HEK293T (cell line): Measurements from ENCODE around the gene SESTD1.

Experiments used
- CTCF ChIA-PET: fragments of 350-600 bp; formaldehyde crosslinking; extraction: SDS; loops from one replicate; lab custom pipeline; 2021; ENCODE audit warnings: antibody characterized with exemption, inconsistent platforms; lab: Yijun Ruan, JAX
- POLR2A ChIA-PET: fragments of 350-600 bp; formaldehyde crosslinking; extraction: SDS; loops from one replicate; lab custom pipeline; 2020; ENCODE audit warnings: antibody characterized with exemption, inconsistent platforms; lab: Yijun Ruan, JAX
- DNase-seq: peaks from one replicate; pipeline ENCODE4 v3.0.0; 2012; ENCODE audit warnings: mixed read lengths; ENCODE audit errors: extremely low spot score
- ARNT ChIP-seq: fragments of 450-650 bp; IDR thresholded peaks from 2 replicates; pipeline ENCODE4 v1.6.1; 2017; ENCODE audit warnings: mild to moderate bottlenecking
- BHLHE40 ChIP-seq: fragments of 450-650 bp; IDR thresholded peaks from 2 replicates; pipeline ENCODE4 v1.6.1; 2016; ENCODE audit warnings: mild to moderate bottlenecking, moderate library complexity, borderline replicate concordance
- CTBP1 ChIP-seq: fragments of 450-650 bp; IDR thresholded peaks from 2 replicates; pipeline ENCODE4 v1.6.1; 2016; ENCODE audit warnings: borderline replicate concordance
- ELF4 ChIP-seq: fragments of 450-650 bp; IDR thresholded peaks from 2 replicates; pipeline ENCODE4 v1.6.1; 2017; ENCODE audit warnings: antibody characterized with exemption
- FOXA1 ChIP-seq: fragments of 450-650 bp; IDR thresholded peaks from 2 replicates; pipeline ENCODE4 v1.6.1; 2016; ENCODE audit warnings: mild to moderate bottlenecking
- FOXK2 ChIP-seq: fragments of 450-650 bp; IDR thresholded peaks from 2 replicates; pipeline ENCODE4 v1.6.1; 2016; ENCODE audit warnings: mild to moderate bottlenecking
- FOXM1 ChIP-seq: fragments of 450-650 bp; IDR thresholded peaks from 2 replicates; pipeline ENCODE4 v1.6.1; 2017; ENCODE audit warnings: mild to moderate bottlenecking, borderline replicate concordance
- HDGF ChIP-seq: fragments of 450-650 bp; IDR thresholded peaks from 2 replicates; pipeline ENCODE4 v1.6.1; 2017; ENCODE audit warnings: antibody characterized with exemption, borderline replicate concordance
- L3MBTL2 ChIP-seq: fragments of 450-650 bp; conservative IDR thresholded peaks from 2 replicates; pipeline ENCODE4 v1.6.1; 2016; ENCODE audit warnings: mild to moderate bottlenecking
- LEF1 ChIP-seq: fragments of 450-650 bp; IDR thresholded peaks from 2 replicates; pipeline ENCODE4 v1.6.1; 2017; ENCODE audit warnings: mild to moderate bottlenecking, borderline replicate concordance
- NFRKB ChIP-seq: fragments of 450-650 bp; IDR thresholded peaks from 2 replicates; pipeline ENCODE4 v1.6.1; 2016; ENCODE audit warnings: mild to moderate bottlenecking, moderate library complexity
- SP1 ChIP-seq: fragments of 450-650 bp; IDR thresholded peaks from 2 replicates; pipeline ENCODE4 v1.6.1; 2017
- SUZ12 ChIP-seq: fragments of 450-650 bp; IDR thresholded peaks from 2 replicates; pipeline ENCODE4 v1.6.1; 2016; ENCODE audit warnings: mild to moderate bottlenecking
- TARDBP ChIP-seq: fragments of 450-650 bp; IDR thresholded peaks from 2 replicates; pipeline ENCODE4 v1.6.1; 2016
- ZNF384 ChIP-seq: fragments of 450-650 bp; IDR thresholded peaks from 2 replicates; pipeline ENCODE4 v1.6.1; 2016
- TF ChIP-seq, protein P1 (sequence below): fragments of 450-650 bp; IDR thresholded peaks from 2 replicates; pipeline ENCODE4 v1.6.1; 2016

SESTD1 gene

DNA sequence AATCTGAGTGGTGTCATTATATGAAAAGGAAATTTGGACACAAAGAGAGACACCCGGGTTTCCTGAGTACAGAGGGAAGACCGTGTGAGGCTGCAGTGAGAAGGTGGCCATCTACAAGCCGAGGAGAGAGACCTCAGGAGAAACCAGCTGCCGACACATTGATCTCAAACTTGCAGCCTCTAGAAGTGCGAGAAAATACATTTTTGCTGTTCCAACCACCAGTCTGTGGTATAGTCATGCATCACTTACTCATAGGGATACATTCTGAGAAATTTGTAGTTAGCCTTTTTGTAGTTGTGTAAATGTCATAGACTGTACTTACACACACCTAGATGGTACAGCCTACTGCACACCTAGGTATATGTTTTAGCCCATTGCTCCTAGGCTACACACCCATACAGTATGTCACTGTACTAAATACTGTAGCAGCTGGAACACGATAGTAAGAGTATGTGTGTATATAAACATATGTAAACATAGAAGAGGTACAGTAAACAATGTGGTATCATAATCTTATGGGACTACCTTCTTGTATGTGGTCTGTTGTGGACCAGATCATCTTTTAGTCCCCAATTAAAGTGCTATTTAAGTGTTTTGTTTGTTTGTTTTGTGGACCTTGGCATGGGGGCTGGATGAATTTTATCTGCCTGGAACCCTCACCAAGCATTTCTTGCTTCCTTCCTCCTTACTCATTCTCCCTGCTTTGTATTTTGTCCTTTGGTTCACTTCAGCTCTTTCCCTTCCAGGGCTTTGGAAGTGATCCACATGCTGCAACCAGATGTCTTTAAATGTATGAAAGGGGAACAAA, 38.3 kb upstream of the SESTD1 start:
- TF ChIP-seq SUZ12, result no peak
- no peak for TF ChIP-seq TARDBP
- no peak for TF ChIP-seq FOXK2
- TF ChIP-seq CTBP1, result no peak
- no peak for TF ChIP-seq FOXA1
- no peak for TF ChIP-seq FOXM1
- ChIA-PET CTCF (no interaction called here), POLR2A (no interaction called here)
- DNase-seq, result no peak

DNA sequence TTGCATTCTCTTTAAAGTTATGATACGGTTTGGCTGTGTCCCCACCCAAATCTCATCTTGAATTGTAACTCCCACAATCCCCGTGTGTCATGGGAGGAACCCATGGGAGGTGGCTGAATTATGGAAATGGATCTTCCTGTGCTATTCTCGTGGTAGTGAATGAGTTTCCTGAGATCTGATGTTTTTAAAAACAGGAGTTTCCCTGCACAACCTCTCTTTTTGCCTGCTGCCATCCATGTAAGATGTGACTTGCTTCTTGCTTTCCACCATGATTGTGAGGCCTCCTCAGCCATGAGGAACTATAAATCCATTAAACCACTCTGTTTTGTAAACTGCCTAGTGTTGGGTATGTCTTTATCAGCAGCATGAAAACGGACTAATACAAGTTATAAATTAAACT, 37.5 kb upstream of the SESTD1 start:
- ChIA-PET POLR2A (no interaction called here), CTCF (no interaction called here)
- no peak for TF ChIP-seq ELF4
- TF ChIP-seq FOXK2, result no peak
- no peak for TF ChIP-seq TARDBP
- no peak for TF ChIP-seq FOXM1
- no peak for TF ChIP-seq NFRKB
- no peak for TF ChIP-seq SP1
- no peak for TF ChIP-seq ZNF384
- no peak for TF ChIP-seq CTBP1
- no peak for TF ChIP-seq BHLHE40
- no peak for TF ChIP-seq LEF1
- no peak for TF ChIP-seq FOXA1
- TF ChIP-seq SUZ12, result no peak
- TF ChIP-seq ARNT, result no peak
- TF ChIP-seq, protein P1, sequence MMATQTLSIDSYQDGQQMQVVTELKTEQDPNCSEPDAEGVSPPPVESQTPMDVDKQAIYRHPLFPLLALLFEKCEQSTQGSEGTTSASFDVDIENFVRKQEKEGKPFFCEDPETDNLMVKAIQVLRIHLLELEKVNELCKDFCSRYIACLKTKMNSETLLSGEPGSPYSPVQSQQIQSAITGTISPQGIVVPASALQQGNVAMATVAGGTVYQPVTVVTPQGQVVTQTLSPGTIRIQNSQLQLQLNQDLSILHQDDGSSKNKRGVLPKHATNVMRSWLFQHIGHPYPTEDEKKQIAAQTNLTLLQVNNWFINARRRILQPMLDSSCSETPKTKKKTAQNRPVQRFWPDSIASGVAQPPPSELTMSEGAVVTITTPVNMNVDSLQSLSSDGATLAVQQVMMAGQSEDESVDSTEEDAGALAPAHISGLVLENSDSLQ, result no peak
- no peak for DNase-seq

DNA sequence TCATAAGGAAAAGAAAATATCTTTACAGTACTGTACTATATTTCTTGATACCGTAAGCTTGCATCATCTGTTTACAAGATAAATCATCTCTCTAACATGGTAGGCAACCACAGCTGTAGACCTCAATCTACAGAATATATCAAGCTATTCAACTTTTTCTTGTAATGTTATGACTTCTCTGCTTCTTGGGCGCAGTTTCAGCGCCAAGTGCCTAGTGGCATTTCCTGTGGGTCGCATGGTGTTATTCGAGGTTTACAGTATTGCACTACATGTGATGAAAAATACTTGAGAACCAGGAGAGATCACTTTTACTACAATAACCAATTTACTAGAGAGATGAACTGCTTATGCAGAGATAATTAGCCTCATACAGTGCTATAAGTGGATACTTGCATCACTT, 34.0 kb upstream of the SESTD1 start:
- POLR2A ChIA-PET, result no interaction called here

DNA sequence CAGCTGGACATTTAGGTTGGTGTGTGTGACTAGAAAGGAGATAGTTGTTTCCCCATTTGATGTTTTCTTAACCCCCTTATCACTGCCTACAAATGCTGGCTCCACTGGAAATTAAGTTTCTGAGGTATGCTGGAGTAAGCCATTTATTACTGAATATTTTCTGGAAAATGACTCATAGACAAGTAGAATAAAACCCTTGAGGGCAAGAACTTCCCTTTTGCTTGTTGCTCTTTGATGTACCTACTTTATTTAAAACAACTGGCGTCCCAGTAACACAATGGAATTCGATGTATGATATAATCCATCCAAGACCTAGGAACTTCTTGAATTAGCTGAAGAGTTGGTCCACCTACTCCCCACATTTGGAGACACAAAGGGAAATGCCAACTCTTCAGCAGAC, 33.3 kb upstream of the SESTD1 start:
- TF ChIP-seq ARNT (no peak), HDGF (no peak), L3MBTL2 (no peak)
- TF ChIP-seq, protein P1, result no peak
- CTCF ChIA-PET, result no interaction called here
- no peak for DNase-seq
- POLR2A ChIA-PET, result no interaction called here

More for the DNA sequence above, 34.0 kb upstream of the SESTD1 start:
- CTCF ChIA-PET, result no interaction called here
- TF ChIP-seq NFRKB (no peak), CTBP1 (no peak), SP1 (no peak), HDGF (no peak), FOXM1 (no peak), SUZ12 (no peak), FOXA1 (no peak), LEF1 (no peak), ZNF384 (no peak), ARNT (no peak), L3MBTL2 (no peak), ELF4 (no peak)
- TF ChIP-seq, protein P1, result no peak
- no peak for DNase-seq

DNA sequence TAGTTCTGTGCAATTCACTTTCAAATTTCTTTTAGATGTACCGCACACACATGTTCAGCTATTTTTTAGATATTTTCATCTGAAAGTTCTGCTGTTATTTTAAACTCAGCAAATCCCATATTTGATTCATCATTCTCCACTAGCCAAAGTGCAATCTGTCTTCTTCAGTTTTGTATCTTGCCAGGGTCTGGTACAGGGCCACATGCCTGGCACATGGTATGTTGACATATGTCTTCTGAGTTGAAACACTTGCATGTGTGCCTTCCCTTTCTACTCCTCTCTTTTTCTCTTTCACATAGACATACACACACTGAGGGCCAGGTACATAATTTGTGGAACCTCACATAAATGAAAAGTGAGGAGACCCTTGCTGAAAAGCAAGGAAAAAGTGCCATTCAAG, 25.7 kb upstream of the SESTD1 start:
- ChIA-PET POLR2A (no interaction called here), CTCF (no interaction called here)
- TF ChIP-seq, protein P1, result no peak
- TF ChIP-seq SUZ12, result no peak
- DNase-seq, result no peak

DNA sequence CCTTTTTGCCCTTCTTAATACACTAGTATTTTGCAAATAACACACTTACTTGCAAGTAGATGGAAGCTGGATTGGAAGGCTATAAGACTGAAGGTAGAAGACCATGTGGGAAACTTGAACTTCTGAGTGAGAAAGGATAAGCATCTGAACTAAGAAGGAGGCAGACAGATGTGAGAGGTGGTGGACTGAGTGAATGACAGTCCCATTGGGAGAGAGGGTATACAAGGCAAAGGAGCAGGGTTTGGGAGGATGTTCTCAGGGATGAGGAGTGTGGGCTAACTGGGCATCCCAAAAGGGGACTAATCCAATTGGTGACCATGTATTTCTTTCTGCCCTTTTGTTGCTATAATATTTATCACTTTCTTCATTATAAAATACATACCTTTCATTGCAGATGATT, 20.4 kb upstream of the SESTD1 start:
- no peak for TF ChIP-seq HDGF
- TF ChIP-seq FOXM1, result no peak
- TF ChIP-seq L3MBTL2, result no peak
- no peak for TF ChIP-seq SP1
- TF ChIP-seq SUZ12, result no peak
- TF ChIP-seq FOXA1, result no peak
- TF ChIP-seq, protein P1, result no peak
- TF ChIP-seq ELF4, result no peak
- TF ChIP-seq ZNF384, result no peak
- no peak for TF ChIP-seq CTBP1
- no peak for TF ChIP-seq BHLHE40
- no peak for TF ChIP-seq NFRKB
- no peak for TF ChIP-seq ARNT
- no peak for TF ChIP-seq LEF1
- no peak for TF ChIP-seq TARDBP
- TF ChIP-seq FOXK2, result no peak
- CTCF ChIA-PET, result no interaction called here
- POLR2A ChIA-PET, result no interaction called here
- DNase-seq, result no peak
